ENCODE measurements around the gene PITX2. TPM values are rescaled to one million over a fixed set of nuclear protein-coding genes. Genes with fewer than 3 reads are reported as not detected.
A peak's percentile ranks its signal among the peaks of the same experiment; 100 is the strongest.

Gene PITX2
- total and polyA plus RNA-seq, 2 of the 8 experiments (the other 6 are each of a cell fraction or from before 2014, with no cell fraction given) = 0.09 to 0.67 TPM

- Histone ChIP-seq H3K4me3 (ENCODE audit: extremely low read depth in 1 of 4, insufficient read depth in 2 of 4, low read depth in 3 of 4, low read length in 4 of 4) (no peak overlapping the region), H3K27ac (ENCODE audit: low read depth, low read length) (no peak overlapping the region), H3K9me3 (ENCODE audit: insufficient read depth in 2 of 2, low read depth in 1 of 2, low read length in 1 of 2) (no peaks in the 10 kb centered on the region), H3K79me1 (ENCODE audit: low read depth, low read length) (no peaks in the 10 kb centered on the region), H3K4me1 (replicated peaks in 1 of 4; ENCODE audit: control insufficient read depth in 3 of 4, insufficient read depth in 4 of 4, low read length in 3 of 4) (peaks cover 4 to 21% (median 17%) of the 10 kb centered on the region in 4 experiments), H3K79me2 (ENCODE audit: control insufficient read depth in 1 of 2, insufficient read depth in 2 of 2, low read length in 2 of 2) (no peaks in the 10 kb centered on the region), H2AK5ac (ENCODE audit: low read depth, low read length) (no peak overlapping the region), H3K23me2 (ENCODE audit: low read depth, low read length) (peaks cover 13% of the 10 kb centered on the region; the same call in 1 of the 2 replicates), H4K8ac (ENCODE audit: extremely low read depth, insufficient read depth, low read length) (no peak overlapping the region), H3K36me3 (ENCODE audit: control insufficient read depth in 2 of 4, insufficient read depth in 4 of 4, low read length in 3 of 4) (peaks cover 0 to 5% (median 0%) of the 10 kb centered on the region in 4 experiments; a peak in 1 of 8 replicates), H2BK20ac (ENCODE audit: low read length) (no peak overlapping the region), H4K91ac (replicated peaks; ENCODE audit: insufficient read length, low read length) (no peak overlapping the region), H2BK12ac (ENCODE audit: low read depth, low read length) (no peak overlapping the region), H3K18ac (ENCODE audit: extremely low read depth, low read length) (no peak overlapping the region), H2BK5ac (ENCODE audit: low read depth, low read length) (no peak overlapping the region), H4K5ac (ENCODE audit: insufficient read length, low read depth, low read length) (no peak overlapping the region), H3K56ac (replicated peaks; ENCODE audit: insufficient read length, low read depth, low read length) (no peak overlapping the region), H2BK120ac (replicated peaks; ENCODE audit: low read depth, low read length) (no peak overlapping the region), H3K27me3 (replicated peaks in 1 of 4; ENCODE audit: control insufficient read depth in 3 of 4, extremely low read depth in 1 of 4, insufficient read depth in 3 of 4, low read length in 3 of 4) (peaks cover 87 to 98% (median 94%) of the 10 kb centered on the region in 4 experiments), H3K4me2 (ENCODE audit: insufficient read depth in 1 of 2, low read depth in 2 of 2, low read length in 2 of 2) (peak overlapping the region in 1 of 2 experiments; percentile 92; a peak in 1 of 4 replicates), H3K4ac (replicated peaks; ENCODE audit: insufficient read length, low read depth, low read length) (no peak overlapping the region), H2AFZ (ENCODE audit: low read length) (no peak overlapping the region), H2BK15ac (ENCODE audit: low read length) (no peak overlapping the region), H3K9ac (replicated peaks in 1 of 4; ENCODE audit: extremely low read depth in 1 of 4, low read depth in 3 of 4, low read length in 3 of 4) (no peak overlapping the region), H3K14ac (ENCODE audit: insufficient read length) (no peak overlapping the region), H4K20me1 (replicated peaks in 1 of 2; ENCODE audit: control insufficient read depth in 1 of 2, insufficient read depth in 2 of 2, low read length in 2 of 2) (peaks cover 3 to 25% of the 10 kb centered on the region in 2 experiments), H3K23ac (ENCODE audit: insufficient read length) (no peak overlapping the region)
- FAIRE-seq (no peak), DNase-seq (ENCODE audit: low read depth in 1 of 2, low spot score in 2 of 2) (no peak)
- TF ChIP-seq SUZ12 (IDR thresholded peaks at IDR 0.05; ENCODE audit: low read length) (peak; percentile 26; the same call in 1 of the 2 replicates), KDM1A (IDR thresholded peaks at IDR 0.05; ENCODE audit: borderline replicate concordance, low read length) (no peak), CHD1 (IDR thresholded peaks at IDR 0.05; ENCODE audit: low read depth, low read length) (no peak), EZH2 (IDR thresholded peaks at IDR 0.05; ENCODE audit: low read depth, low read length, severe bottlenecking) (peak; percentile 25), TAF7 (optimal IDR thresholded peaks at IDR 0.05; ENCODE audit: borderline replicate concordance, low read depth, low read length) (no peak)
- ChIA-PET CTCF (ENCODE audit: partially characterized antibody) (interaction anchor here (1.0 to 3.5 kb wide), 6 partner anchors 10 to 347 kb away, joined by 3 to 17 read pairs (median 4); no protein-coding TSS in a partner anchor), POLR2A (ENCODE audit: partially characterized antibody) (interaction anchor here (2.0 kb wide), 1 partner anchor 13 kb away, joined by 7 read pairs; no protein-coding TSS in a partner anchor)
- 20% methylated on average over 11 of the region's 11 CpGs; no CpG with 5 or more reads in 1 of the 2 experiments for WGBS, 2 experiments (ENCODE audit: extremely low coverage in 1 of 2, insufficient coverage in 1 of 2, insufficient read length in 1 of 2, insufficient replicate concordance in 2 of 2, low coverage in 1 of 2, low lambda C conversion rate in 2 of 2, missing lambda C conversion rate in 1 of 2)
Observed at GRCh38 chr4:110623718-110624397, 981 bp upstream of the PITX2 start.
